DOHH2 (cell line): ENCODE data around the gene PDCD7.

Experiments used
- CTCF ChIP-seq: fragments of 200-600 bp; sonication (generic); IDR thresholded peaks from one replicate; pipeline ENCODE4 v1.5.1; 2014; ENCODE audit warnings: antibody characterized with exemption, mild to moderate bottlenecking, low read depth, low read length; ENCODE audit not compliant: poor library complexity, severe bottlenecking
- EZH2phosphoT487 ChIP-seq: fragments of 200-600 bp; sonication (generic); IDR thresholded peaks from 2 replicates; pipeline ENCODE4 v1.6.1; 2017; ENCODE audit warnings: borderline replicate concordance, mild to moderate bottlenecking, antibody characterized with exemption, low read length, moderate library complexity, mixed read lengths

GRCh38 chr15:65130941-65131340 is 2.7 kb downstream of the PDCD7 start:
- TF ChIP-seq CTCF (no peak), EZH2phosphoT487 (no peak)
